ENCODE results near the gene USF2. TPM values are rescaled to one million over a fixed set of nuclear protein-coding genes. Genes with fewer than 3 reads are reported as not detected.
"Not testable (repeated sequence)": the region's sequence is repeated elsewhere in the genome, so short reads cannot be mapped to it uniquely, and the experiment has no call there.

USF2 gene
- total RNA-seq (42.1 and 53.8 TPM in 2 replicates), polyA plus RNA-seq (74.9 and 105 TPM in 2 replicates), polyA minus RNA-seq (ENCODE audit: low replicate concordance) (79.1 and 80.1 TPM in 2 replicates)
- polyA plus RNA-seq (2012) = 72.0 and 78.6 TPM in 2 replicates

- peak within 1 kb of the TSS; percentile 87 for H3K4me2 ChIP-seq (ENCODE audit: extremely low read depth, insufficient read depth, low read length)
- no peaks in the 10 kb centered on the region for H4K20me1 ChIP-seq (ENCODE audit: control insufficient read depth, extremely low read depth, insufficient read depth, low read length)
- H3K9ac ChIP-seq (ENCODE audit: insufficient read depth, low read length) = peak within 1 kb of the TSS; percentile 89
- no peaks in the 10 kb centered on the region for H3K27me3 ChIP-seq (ENCODE audit: control insufficient read depth, insufficient read depth, low read length)
- peak within 1 kb of the TSS; percentile 81 to 96 (median 88) for H3K4me3 ChIP-seq (replicated peaks in 1 of 4; ENCODE audit: control extremely low read depth in 1 of 4, insufficient read depth in 1 of 4, low read depth in 3 of 4, low read length in 4 of 4)
- DNase-seq (ENCODE audit: low read depth in 2 of 2) = peak; percentile 62 to 75
- peaks cover 12% of the 10 kb centered on the region for H3K79me2 ChIP-seq (ENCODE audit: control insufficient read depth, insufficient read depth, low read length)
- H3K9me3 ChIP-seq (ENCODE audit: control insufficient read depth, insufficient read depth, low read depth, low read length) = no peaks in the 10 kb centered on the region
- H2AFZ ChIP-seq (ENCODE audit: low read length) = peak within 1 kb of the TSS; percentile 29
- H3K27ac ChIP-seq (ENCODE audit: insufficient read depth, low read length) = peak within 1 kb of the TSS; percentile 78
- peaks cover 15% of the 10 kb centered on the region for H3K36me3 ChIP-seq (ENCODE audit: control insufficient read depth, insufficient read depth, low read length)
- H3K4me1 ChIP-seq (ENCODE audit: control insufficient read depth, extremely low read depth, insufficient read depth, low read length) = peaks cover 2% of the 10 kb centered on the region
- TF ChIP-seq CTCF (conservative IDR thresholded peaks at IDR 0.05 in 1 of 2, IDR thresholded peaks at IDR 0.05 in 1 of 2; ENCODE audit: low read depth in 1 of 2, low read length in 2 of 2) (no peak), EZH2 (IDR thresholded peaks at IDR 0.05; ENCODE audit: low read length, missing control alignments) (no peak)
Observed at GRCh38 chr19:35268536-35269437, at the start of gene USF2. Gene USF2, plus strand, starts transcription at chr19:35268962. Its CDS starts 140 bp downstream, at chr19:35269102.

- H3K4me1 ChIP-seq (ENCODE audit: control insufficient read depth, extremely low read depth, insufficient read depth, low read length) = peaks cover 5% of the 10 kb centered on the region
- no peak overlapping the region for H2AFZ ChIP-seq (ENCODE audit: low read length)
- no peaks in the 10 kb centered on the region for H3K9me3 ChIP-seq (ENCODE audit: control insufficient read depth, insufficient read depth, low read depth, low read length)
- H3K9ac ChIP-seq (ENCODE audit: insufficient read depth, low read length) = no peak overlapping the region
- H3K36me3 ChIP-seq (ENCODE audit: control insufficient read depth, insufficient read depth, low read length) = no peaks in the 10 kb centered on the region
- H3K4me2 ChIP-seq (ENCODE audit: extremely low read depth, insufficient read depth, low read length) = no peak overlapping the region
- no peaks in the 10 kb centered on the region for H4K20me1 ChIP-seq (ENCODE audit: control insufficient read depth, extremely low read depth, insufficient read depth, low read length)
- no peak for DNase-seq (ENCODE audit: low read depth in 2 of 2)
- H3K4me3 ChIP-seq (replicated peaks in 1 of 4; ENCODE audit: control extremely low read depth in 1 of 4, insufficient read depth in 1 of 4, low read depth in 3 of 4, low read length in 4 of 4) = no peak overlapping the region
- no peak overlapping the region for H3K27ac ChIP-seq (ENCODE audit: insufficient read depth, low read length)
- TF ChIP-seq EZH2 (IDR thresholded peaks at IDR 0.05; ENCODE audit: low read length, missing control alignments) = no peak
- no peak for TF ChIP-seq CTCF (conservative IDR thresholded peaks at IDR 0.05 in 1 of 2, IDR thresholded peaks at IDR 0.05 in 1 of 2; ENCODE audit: low read depth in 1 of 2, low read length in 2 of 2)
- H3K79me2 ChIP-seq (ENCODE audit: control insufficient read depth, insufficient read depth, low read length) = no peaks in the 10 kb centered on the region
- H3K27me3 ChIP-seq (ENCODE audit: control insufficient read depth, insufficient read depth, low read length) = no peaks in the 10 kb centered on the region
Observed at GRCh38 chr19:35219008-35219407, 49.8 kb upstream of the USF2 start.

- H3K27me3 ChIP-seq (ENCODE audit: control insufficient read depth, insufficient read depth, low read length) = peaks cover under 1% of the 10 kb centered on the region
- no peaks in the 10 kb centered on the region for H3K4me1 ChIP-seq (ENCODE audit: control insufficient read depth, extremely low read depth, insufficient read depth, low read length)
- H3K79me2 ChIP-seq (ENCODE audit: control insufficient read depth, insufficient read depth, low read length) = no peaks in the 10 kb centered on the region
- H3K9ac ChIP-seq (ENCODE audit: insufficient read depth, low read length) = no peak overlapping the region
- no peak overlapping the region for H2AFZ ChIP-seq (ENCODE audit: low read length)
- no peaks in the 10 kb centered on the region for H3K9me3 ChIP-seq (ENCODE audit: control insufficient read depth, insufficient read depth, low read depth, low read length)
- no peaks in the 10 kb centered on the region for H4K20me1 ChIP-seq (ENCODE audit: control insufficient read depth, extremely low read depth, insufficient read depth, low read length)
- no peak overlapping the region for H3K4me3 ChIP-seq (replicated peaks in 1 of 4; ENCODE audit: control extremely low read depth in 1 of 4, insufficient read depth in 1 of 4, low read depth in 3 of 4, low read length in 4 of 4)
- H3K4me2 ChIP-seq (ENCODE audit: extremely low read depth, insufficient read depth, low read length) = no peak overlapping the region
- DNase-seq (ENCODE audit: low read depth in 2 of 2) = no peak
- no peak overlapping the region for H3K27ac ChIP-seq (ENCODE audit: insufficient read depth, low read length)
- H3K36me3 ChIP-seq (ENCODE audit: control insufficient read depth, insufficient read depth, low read length) = no peaks in the 10 kb centered on the region
- TF ChIP-seq EZH2 (IDR thresholded peaks at IDR 0.05; ENCODE audit: low read length, missing control alignments) (no peak), CTCF (conservative IDR thresholded peaks at IDR 0.05 in 1 of 2, IDR thresholded peaks at IDR 0.05 in 1 of 2; ENCODE audit: low read depth in 1 of 2, low read length in 2 of 2) (no peak)
Observed at GRCh38 chr19:35220315-35220921, 48.3 kb upstream of the USF2 start.

GRCh38 chr19:35220973-35221590 lies 47.7 kb upstream of the USF2 start:
- H3K79me2 ChIP-seq (ENCODE audit: control insufficient read depth, insufficient read depth, low read length); H4K20me1 ChIP-seq (ENCODE audit: control insufficient read depth, extremely low read depth, insufficient read depth, low read length); H3K36me3 ChIP-seq (ENCODE audit: control insufficient read depth, insufficient read depth, low read length); H3K27me3 ChIP-seq (ENCODE audit: control insufficient read depth, insufficient read depth, low read length); H3K27ac ChIP-seq (ENCODE audit: insufficient read depth, low read length); DNase-seq (ENCODE audit: low read depth in 2 of 2); H3K4me1 ChIP-seq (ENCODE audit: control insufficient read depth, extremely low read depth, insufficient read depth, low read length); H3K9ac ChIP-seq (ENCODE audit: insufficient read depth, low read length); H3K4me3 ChIP-seq (replicated peaks in 1 of 4; ENCODE audit: control extremely low read depth in 1 of 4, insufficient read depth in 1 of 4, low read depth in 3 of 4, low read length in 4 of 4); H3K4me2 ChIP-seq (ENCODE audit: extremely low read depth, insufficient read depth, low read length); H2AFZ ChIP-seq (ENCODE audit: low read length); H3K9me3 ChIP-seq (ENCODE audit: control insufficient read depth, insufficient read depth, low read depth, low read length): not testable (repeated sequence)
